ENCODE results near the gene NID2.
A peak's percentile ranks its signal among the peaks of the same experiment; 100 is the strongest.

The NID2 gene

DNA sequence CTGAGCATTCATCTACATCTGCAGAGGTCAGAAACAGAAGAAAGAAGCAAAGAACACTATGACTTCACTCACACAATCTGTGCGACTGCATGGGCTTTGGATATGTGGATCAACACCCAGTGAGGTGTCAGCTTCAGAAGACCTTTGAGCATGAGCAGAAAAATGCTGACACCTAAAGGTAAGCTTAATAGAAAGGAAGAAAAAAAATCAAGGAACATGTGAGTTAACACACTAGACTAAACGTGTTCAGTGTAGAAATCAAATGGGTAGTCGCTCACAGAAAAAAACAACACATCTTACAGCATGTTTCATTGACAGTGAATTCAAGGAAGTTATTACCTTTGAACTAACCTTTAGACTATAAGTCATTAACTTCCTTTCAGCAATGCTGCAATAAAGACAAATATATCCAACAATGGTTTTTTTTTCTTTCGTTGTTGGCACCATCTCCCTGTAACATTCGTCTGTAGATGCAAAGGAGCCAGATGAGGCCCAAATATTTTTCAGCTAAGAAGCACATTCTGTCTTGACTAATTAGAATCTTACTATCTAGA lies 48.6 kb downstream of the NID2 start:
- Histone ChIP-seq H3K4me1 (peaks cover 8% of the 10 kb centered on the region), H3K27me3 (no peaks in the 10 kb centered on the region), H3K4me3 (ENCODE audit: low read depth, low read length) (no peak overlapping the region), H3K36me3 (no peaks in the 10 kb centered on the region), H3K9me3 (no peaks in the 10 kb centered on the region)
- TF ChIP-seq, protein P1, sequence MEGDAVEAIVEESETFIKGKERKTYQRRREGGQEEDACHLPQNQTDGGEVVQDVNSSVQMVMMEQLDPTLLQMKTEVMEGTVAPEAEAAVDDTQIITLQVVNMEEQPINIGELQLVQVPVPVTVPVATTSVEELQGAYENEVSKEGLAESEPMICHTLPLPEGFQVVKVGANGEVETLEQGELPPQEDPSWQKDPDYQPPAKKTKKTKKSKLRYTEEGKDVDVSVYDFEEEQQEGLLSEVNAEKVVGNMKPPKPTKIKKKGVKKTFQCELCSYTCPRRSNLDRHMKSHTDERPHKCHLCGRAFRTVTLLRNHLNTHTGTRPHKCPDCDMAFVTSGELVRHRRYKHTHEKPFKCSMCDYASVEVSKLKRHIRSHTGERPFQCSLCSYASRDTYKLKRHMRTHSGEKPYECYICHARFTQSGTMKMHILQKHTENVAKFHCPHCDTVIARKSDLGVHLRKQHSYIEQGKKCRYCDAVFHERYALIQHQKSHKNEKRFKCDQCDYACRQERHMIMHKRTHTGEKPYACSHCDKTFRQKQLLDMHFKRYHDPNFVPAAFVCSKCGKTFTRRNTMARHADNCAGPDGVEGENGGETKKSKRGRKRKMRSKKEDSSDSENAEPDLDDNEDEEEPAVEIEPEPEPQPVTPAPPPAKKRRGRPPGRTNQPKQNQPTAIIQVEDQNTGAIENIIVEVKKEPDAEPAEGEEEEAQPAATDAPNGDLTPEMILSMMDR (IDR thresholded peaks at IDR 0.05; ENCODE audit: low read depth, low read length): no peak
- DNase-seq: no peak

DNA sequence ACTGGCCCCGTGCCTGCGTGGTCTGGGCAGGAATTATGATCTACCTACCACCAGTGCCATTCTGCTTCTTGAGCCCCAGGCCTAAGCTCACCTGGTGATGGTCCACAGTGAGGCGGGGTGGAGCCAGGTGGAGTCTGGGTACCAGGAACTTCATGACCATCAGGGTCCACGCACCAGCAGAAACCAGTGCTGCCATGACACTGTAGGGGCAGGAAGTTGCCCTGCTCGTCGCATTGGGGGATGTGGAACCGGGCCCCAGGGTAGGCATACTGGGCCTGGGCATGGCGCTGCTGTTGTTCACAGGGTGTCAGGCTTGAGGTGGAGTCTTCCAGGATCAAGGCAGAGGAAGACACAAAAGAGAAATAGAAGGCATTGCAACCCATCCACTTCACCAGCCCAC lies 49.9 kb downstream of the NID2 start:
- Histone ChIP-seq H3K4me3 (ENCODE audit: low read depth, low read length) (no peak overlapping the region), H3K36me3 (no peaks in the 10 kb centered on the region), H3K27me3 (no peaks in the 10 kb centered on the region), H3K4me1 (peaks cover 13% of the 10 kb centered on the region), H3K9me3 (no peaks in the 10 kb centered on the region)
- no peak for DNase-seq
- TF ChIP-seq, protein P1 (IDR thresholded peaks at IDR 0.05; ENCODE audit: low read depth, low read length): no peak

DNA sequence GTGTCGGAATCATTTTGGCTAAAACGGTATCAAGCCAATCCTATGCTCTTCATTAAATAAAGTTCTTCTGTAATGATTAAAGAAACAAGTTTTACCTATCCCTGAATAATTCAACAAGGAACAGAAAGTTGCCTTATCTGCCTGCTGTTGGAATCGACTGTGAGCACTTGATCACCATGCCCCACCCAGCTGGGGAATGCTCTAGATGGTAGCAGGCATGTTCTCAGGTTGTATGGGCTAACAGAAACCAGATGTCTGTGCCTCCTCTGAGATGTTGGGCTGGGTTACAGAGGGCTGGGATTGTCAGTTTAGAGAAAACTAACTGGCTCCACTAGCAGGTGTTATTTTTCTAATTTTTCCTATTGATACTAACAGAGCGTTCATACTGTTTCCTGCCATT lies 50.6 kb downstream of the NID2 start:
- H3K27me3 ChIP-seq: no peaks in the 10 kb centered on the region
- no peaks in the 10 kb centered on the region for H3K9me3 ChIP-seq
- no peak for DNase-seq
- no peaks in the 10 kb centered on the region for H3K36me3 ChIP-seq
- H3K4me3 ChIP-seq (ENCODE audit: low read depth, low read length): no peak overlapping the region
- H3K4me1 ChIP-seq: peaks cover 13% of the 10 kb centered on the region
- TF ChIP-seq, protein P1 (IDR thresholded peaks at IDR 0.05; ENCODE audit: low read depth, low read length): no peak

DNA sequence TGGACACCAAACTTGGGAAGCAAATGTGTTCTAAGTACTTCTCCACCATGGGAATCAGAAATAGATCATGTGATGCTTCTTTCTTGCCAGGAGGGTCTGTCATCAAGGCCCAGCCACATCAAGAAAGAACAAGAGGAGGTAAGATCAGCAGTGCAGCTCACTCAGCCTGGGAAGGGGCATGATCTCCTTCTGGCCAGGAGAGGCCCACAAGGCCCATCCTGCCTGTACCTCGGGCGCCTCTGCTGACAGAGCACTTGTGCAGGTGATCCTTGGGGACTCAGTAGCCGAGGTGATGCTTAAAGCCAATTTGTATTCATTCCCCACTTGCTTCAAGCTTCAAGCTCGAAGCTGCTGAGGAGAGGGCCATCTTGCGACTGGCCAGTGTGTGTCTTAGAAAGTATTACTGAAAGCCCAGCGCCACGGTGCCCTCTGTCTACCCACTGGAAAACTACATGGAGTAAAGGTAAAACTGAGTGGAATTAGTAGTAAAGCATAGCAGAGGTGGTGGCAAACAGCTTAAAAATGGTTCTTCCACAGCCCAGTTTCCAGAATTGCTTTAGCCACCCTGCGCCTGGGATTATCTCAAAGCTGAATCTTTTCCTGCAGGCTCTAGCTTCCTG lies 53.3 kb downstream of the NID2 start:
- peak; percentile 52 for DNase-seq
- Histone ChIP-seq H3K9me3 (no peaks in the 10 kb centered on the region), H3K36me3 (peaks cover 13% of the 10 kb centered on the region), H3K4me1 (peaks cover 19% of the 10 kb centered on the region), H3K4me3 (ENCODE audit: low read depth, low read length) (no peak overlapping the region), H3K27me3 (no peaks in the 10 kb centered on the region)
- TF ChIP-seq, protein P1 (IDR thresholded peaks at IDR 0.05; ENCODE audit: low read depth, low read length): peak; percentile 76

DNA sequence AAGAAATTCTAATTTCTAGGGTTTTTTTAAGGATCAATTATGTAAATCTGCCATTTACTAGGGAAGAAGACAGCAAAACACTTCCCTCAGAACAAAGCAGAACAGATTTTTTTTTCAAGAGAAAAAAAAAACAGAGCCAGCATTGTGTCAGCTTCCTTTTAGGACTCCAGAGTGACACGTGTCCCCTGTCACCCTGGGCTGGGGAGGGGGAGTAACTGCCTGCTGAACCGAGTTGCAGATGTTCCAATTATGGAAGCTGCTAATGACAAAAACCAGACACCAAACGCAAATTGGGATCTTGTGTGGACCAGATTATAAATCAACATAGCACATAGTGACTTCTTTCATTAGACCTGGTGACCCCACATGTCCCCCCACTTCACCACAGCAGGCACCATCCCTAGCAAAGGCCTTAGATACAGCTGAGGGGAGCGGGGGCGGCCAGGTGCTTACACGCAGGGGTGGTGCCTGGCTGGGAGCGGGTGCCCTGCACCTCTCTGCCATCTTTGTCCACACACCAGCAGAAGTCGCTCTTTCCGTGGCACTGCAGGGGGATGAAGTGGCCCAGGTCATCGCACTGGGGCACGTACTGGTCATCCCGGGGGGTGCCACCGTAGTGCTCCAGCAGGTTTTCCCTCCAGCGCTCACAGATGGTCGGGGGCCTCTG lies 54.1 kb downstream of the NID2 start:
- H3K36me3 ChIP-seq: peaks cover 21% of the 10 kb centered on the region
- H3K4me1 ChIP-seq: peaks cover 19% of the 10 kb centered on the region
- DNase-seq: peak; percentile 45
- TF ChIP-seq, protein P1 (IDR thresholded peaks at IDR 0.05; ENCODE audit: low read depth, low read length): no peak
- H3K27me3 ChIP-seq: no peaks in the 10 kb centered on the region
- no peak overlapping the region for H3K4me3 ChIP-seq (ENCODE audit: low read depth, low read length)
- H3K9me3 ChIP-seq: no peaks in the 10 kb centered on the region

Measured in BE2C (cell line).